Heart left ventricle (tissue), 16 donors: ENCODE results near the gene CABP2. TPM values are rescaled to one million over a fixed set of nuclear protein-coding genes. Genes with fewer than 3 reads are reported as not detected.

Experiments used
- ATAC-seq, 4 donors: fragments of 200-7000 bp; cut with Tn5 transposase; one replicate each; pipeline ENCODE4 v1.9.1; 2020 to 2022; ENCODE audit warnings: moderate library complexity in 4 of 4, mild to moderate bottlenecking in 3 of 4, moderate number of reproducible peaks in 1 of 4
- DNase-seq, 5 donors: peaks; one replicate each; pipeline ENCODE4 v3.0.0-alpha.2; 2020
- H3K27ac ChIP-seq, 12 donors: fragments of 200-600 bp; sonication (generic) in 4 of 12; one replicate each; pipeline versions ENCODE4 v1.5.0 to v1.8.0; 2016 to 2022; ENCODE audit warnings: mild to moderate bottlenecking in 2 of 12
- H3K27me3 ChIP-seq, 9 donors: fragments of 200-600 bp; sonication (generic) in 2 of 9; one replicate each; pipeline versions ENCODE4 v1.5.1 to v1.8.0; 2016 to 2022; ENCODE audit warnings: mild to moderate bottlenecking in 3 of 9
- H3K36me3 ChIP-seq, 9 donors: fragments of 200-600 bp; sonication (generic) in 2 of 9; one replicate each; pipeline versions ENCODE4 v1.5.0 to v1.8.0; 2018 to 2022; ENCODE audit warnings: mild to moderate bottlenecking in 2 of 9
- H3K4me1 ChIP-seq, 12 donors: fragments of 200-600 bp; sonication (generic) in 4 of 12; one replicate each; pipeline versions ENCODE4 v1.5.0 to v1.8.0; 2016 to 2022; ENCODE audit warnings: mild to moderate bottlenecking in 3 of 12
- H3K4me3 ChIP-seq, 12 donors: fragments of 200-600 bp; sonication (generic) in 4 of 12; one replicate each; pipeline versions ENCODE4 v1.5.0 to v1.8.0; 2017 to 2022; ENCODE audit warnings: mild to moderate bottlenecking in 9 of 12, moderate library complexity in 4 of 12
- H3K9me3 ChIP-seq, 12 donors: fragments of 200-600 bp; sonication (generic) in 4 of 12; one replicate each; pipeline versions ENCODE4 v1.5.0 to v1.8.0; 2016 to 2022; ENCODE audit warnings: mild to moderate bottlenecking in 1 of 12
- CTCF ChIP-seq, 12 donors: fragments of 200-600 bp; sonication (generic) in 4 of 12; IDR thresholded peaks; one replicate each; pipeline versions ENCODE4 v1.5.0 to v1.8.0; 2018 to 2022; ENCODE audit warnings: antibody characterized with exemption in 12 of 12, mild to moderate bottlenecking in 5 of 12
- POLR2A ChIP-seq, 2 donors: fragments of 450-650 bp; IDR thresholded peaks; one replicate each; pipeline ENCODE4 v1.6.1; 2017; ENCODE audit warnings: antibody characterized with exemption in 2 of 2, mild to moderate bottlenecking in 2 of 2, moderate library complexity in 2 of 2
- WGBS, 4 donors: extraction: QIAGEN DNeasy Blood & Tissue Kit in 2 of 4; methylation state at CpG; one replicate each; pipeline versions ENCODE4 v1.1.5 to v1.1.7; 2013 to 2018; 5-methylcytosine and 5-hydroxymethylcytosine counted together
- intact Hi-C, 10 donors: fragments of 100-400 bp; cut with DNase I; formaldehyde crosslinking; loops; one replicate each; pipeline versions ENCODE4 v1.11.1 to v1.14.2; 2022
- polyA plus RNA-seq, 2 donors: library from polyadenylated mRNA; stranded (reverse); fragments of 200-250 nt; gene quantifications; one replicate each; pipeline ENCODE4 v1.2.3, GENCODE V29; 2013
- total RNA-seq, 9 donors: library from RNA; depleted of rRNA in 2 of 9; stranded (reverse); fragments of >200 nt in 2 of 9; fragmentation: NEBNext Ultra II Directional in 3 of 9; extraction: Animal tissue kit (Norgen Biotek cat#: 25700) in 3 of 9; gene quantifications; one replicate each; pipeline versions ENCODE4 v1.1.0 to v1.2.4, GENCODE V29; 2016 to 2023
- donor health status: ischemic (EF 13 %, LVEDD 7.1; RV severe dilation, severe dysfunction).
- donor health status: healthy with polysubstance abuse.
- donor health status: DM: no; HTN: yes; CAD: no.
- donor health status: DM: no; HTN: no; CAD: no.
- donor health status: ischemic (EF 25% LVEDD 6.9; RV normal size, moderate dysfunction).
- donor health status: ischemic (EF 25% LVEDD 5.7; RV mildly dilated, moderate dysfunction).
- donor health status: healthy.
- donor health status: DM: yes; HTN: yes; CAD: no.
- donor health status: ischemic (EF 35%, LVEDD 5.7; RV mildly dilated, moderate dysfunction).
- donor health status: nonischemic (EF 11% LVEDD 7.7; RV severe dilation, severe dysfunction).
- donor health status: DM: yes; HTN: yes; CAD: no.
- donor health status: PGD.
- donor health status: ischemic (EF 29% LVEDD 5.4; RV normal size, mild dysfunction).
- donor health status: nonischemic (EF 23%, LVEDD 6.1; RV moderate dilation, normal function).

CABP2 gene
- total and polyA plus RNA-seq, 11 donors, result not detected

GRCh38 chr11:67503119-67504004, 19.9 kb downstream of the CABP2 start:
- no peak for ATAC-seq
- peak overlapping the region in 11 of 12 donors; percentile 53 to 89 (median 76) for H3K4me3 ChIP-seq
- WGBS, 4 donors, result 84 to 87% (median 85%) methylated on average over 19 of the region's 19 CpGs
- no peak for TF ChIP-seq CTCF (IDR thresholded peaks at IDR 0.05)
- TF ChIP-seq POLR2A (IDR thresholded peaks at IDR 0.05), result no peak
- peaks cover 0 to 47% (median 19%) of the 10 kb centered on the region in 9 donors for H3K36me3 ChIP-seq
- intact Hi-C loops, result loop anchor here in 2 of 10 donors (2.0 to 5.0 kb wide), 4 partner anchors 21 to 151 kb away; partner anchors contain the start of genes AIP (in 1 of the 2), POLD4 (in 1 of the 2) and TMEM134 (in 1 of the 2)
- H3K27me3 ChIP-seq, result no peaks in the 10 kb centered on the region
- peaks cover 10 to 52% (median 33%) of the 10 kb centered on the region in 12 donors for H3K4me1 ChIP-seq
- no peaks in the 10 kb centered on the region for H3K9me3 ChIP-seq
- H3K27ac ChIP-seq, result peak overlapping the region in 4 of 12 donors; percentile 33 to 99 (median 98)
- DNase-seq, result peak in 1 of 5 donors; percentile 28

GRCh38 chr11:67502328-67502979, 20.8 kb downstream of the CABP2 start:
- ATAC-seq (no peak), DNase-seq (no peak)
- TF ChIP-seq POLR2A (IDR thresholded peaks at IDR 0.05) (no peak), CTCF (IDR thresholded peaks at IDR 0.05) (no peak)
- peaks cover 0 to 56% (median 24%) of the 10 kb centered on the region in 9 donors for H3K36me3 ChIP-seq
- no peaks in the 10 kb centered on the region for H3K27me3 ChIP-seq
- intact Hi-C loops, result loop anchor here in 1 of 10 donors (5.0 kb wide), 1 partner anchor 80 kb away; no protein-coding TSS in a partner anchor
- H3K4me3 ChIP-seq, result no peak overlapping the region
- peaks cover 10 to 50% (median 30%) of the 10 kb centered on the region in 12 donors for H3K4me1 ChIP-seq
- H3K9me3 ChIP-seq, result no peaks in the 10 kb centered on the region
- H3K27ac ChIP-seq, result no peak overlapping the region
- 94 to 99% (median 97%) methylated on average over 11 to 18 of the region's 18 CpGs for WGBS, 4 donors

GRCh38 chr11:67501854-67502253, 21.4 kb downstream of the CABP2 start:
- TF ChIP-seq POLR2A (IDR thresholded peaks at IDR 0.05), result no peak
- TF ChIP-seq CTCF (IDR thresholded peaks at IDR 0.05), result no peak
- 95 to 97% (median 97%) methylated on average over 17 to 18 of the region's 18 CpGs for WGBS, 4 donors
- DNase-seq, result no peak
- Histone ChIP-seq H3K9me3 (no peaks in the 10 kb centered on the region), H3K36me3 (peaks cover 0 to 57% (median 25%) of the 10 kb centered on the region in 9 donors), H3K27ac (no peak overlapping the region), H3K4me3 (no peak overlapping the region), H3K27me3 (no peaks in the 10 kb centered on the region), H3K4me1 (peaks cover 10 to 44% (median 24%) of the 10 kb centered on the region in 12 donors)
- no peak for ATAC-seq
- intact Hi-C loops, result loop anchor here in 1 of 10 donors (5.0 kb wide), 1 partner anchor 80 kb away; no protein-coding TSS in a partner anchor
